Measurements from ENCODE around the gene HOXC4. TPM values are rescaled to one million over a fixed set of nuclear protein-coding genes. Genes with fewer than 3 reads are reported as not detected.
A peak's percentile ranks its signal among the peaks of the same experiment; 100 is the strongest.

HOXC4 gene
- total and polyA plus RNA-seq, 2 experiments from 2014 or later: 2.2 to 3.1 TPM

DNA sequence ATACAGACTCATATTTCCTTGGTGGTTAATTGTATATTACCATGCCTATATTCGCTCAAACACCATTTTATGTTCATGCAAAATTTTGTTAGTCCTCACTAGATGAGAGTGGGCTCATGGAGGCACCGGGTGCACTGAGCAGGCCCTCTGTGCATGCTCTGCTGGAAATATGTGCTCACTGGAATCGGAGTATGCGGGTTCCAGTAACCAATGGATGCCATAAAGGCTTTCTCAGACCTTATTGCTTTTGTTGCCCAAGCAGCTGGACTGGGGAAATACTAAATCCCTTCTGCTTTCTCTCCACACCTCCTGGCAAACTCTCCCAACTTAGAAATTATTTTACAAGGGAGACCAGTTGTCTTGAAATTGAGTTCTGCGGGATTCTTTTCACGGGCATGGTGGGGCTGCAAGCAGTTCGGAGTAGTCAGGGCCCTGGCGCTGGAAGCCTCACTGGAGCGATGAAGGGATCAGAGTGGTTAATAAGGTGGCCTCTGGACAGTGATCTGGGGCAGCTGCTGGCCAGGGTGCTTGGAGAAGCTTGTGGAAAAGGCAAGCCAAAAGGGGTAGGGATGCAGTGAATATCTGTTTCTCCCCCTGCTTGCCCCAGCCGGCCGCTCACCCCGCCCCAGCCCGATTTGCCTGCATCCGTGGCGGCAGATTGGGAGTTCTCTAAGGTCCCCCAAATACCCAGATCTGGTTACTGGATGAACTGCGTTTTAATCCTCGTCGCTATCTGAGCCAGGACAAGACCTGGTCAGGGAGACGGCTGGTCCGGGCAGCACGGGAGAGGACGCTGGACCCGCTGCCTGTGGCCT, 32.8 kb upstream of the HOXC4 start:
- no peaks in the 10 kb centered on the region for H3K9me3 ChIP-seq (ENCODE audit: low read depth)
- DNase-seq: peak; percentile 56
- H3K4me2 ChIP-seq (ENCODE audit: unreplicated experiment): peak overlapping the region; percentile 94
- TF ChIP-seq EZH2phosphoT487 (IDR thresholded peaks at IDR 0.05; ENCODE audit: insufficient read depth, low read depth) (0 out of 2 replicates have a peak, but pooled peaks have one; percentile 33), EZH2 (IDR thresholded peaks at IDR 0.05; ENCODE audit: insufficient read depth, poor library complexity, severe bottlenecking) (no peak)
- no peaks in the 10 kb centered on the region for H3K9me2 ChIP-seq (ENCODE audit: insufficient read depth)
- H3K4me3 ChIP-seq: peak overlapping the region; percentile 78
- H3K27me3 ChIP-seq (replicated peaks; ENCODE audit: insufficient read depth): no peaks in the 10 kb centered on the region
- peaks cover 90% of the 10 kb centered on the region for H3K79me2 ChIP-seq (ENCODE audit: insufficient read depth)
- peak overlapping the region; percentile 50 for H2AFZ ChIP-seq
- H3K36me3 ChIP-seq (ENCODE audit: low read depth): no peaks in the 10 kb centered on the region
- in situ Hi-C loops (cut with MboI): loop anchor here (10.0 kb wide), 1 partner anchor 174 kb away; no protein-coding TSS in a partner anchor
- H3F3A ChIP-seq (ENCODE audit: insufficient read depth): peaks cover 11% of the 10 kb centered on the region; the same call in 1 of the 2 replicates
- WGBS, 2 experiments (ENCODE audit: low coverage in 1 of 2, low lambda C conversion rate in 2 of 2, missing lambda C conversion rate in 2 of 2): 18 to 19% methylated on average over 23 of the region's 23 CpGs
- H3K4me1 ChIP-seq (ENCODE audit: insufficient read depth): peaks cover 58% of the 10 kb centered on the region
- H3K27ac ChIP-seq: peak overlapping the region; percentile 99
- H4K20me1 ChIP-seq (ENCODE audit: insufficient read depth): no peaks in the 10 kb centered on the region
- peak overlapping the region; percentile 97 for H3K9ac ChIP-seq

DNA sequence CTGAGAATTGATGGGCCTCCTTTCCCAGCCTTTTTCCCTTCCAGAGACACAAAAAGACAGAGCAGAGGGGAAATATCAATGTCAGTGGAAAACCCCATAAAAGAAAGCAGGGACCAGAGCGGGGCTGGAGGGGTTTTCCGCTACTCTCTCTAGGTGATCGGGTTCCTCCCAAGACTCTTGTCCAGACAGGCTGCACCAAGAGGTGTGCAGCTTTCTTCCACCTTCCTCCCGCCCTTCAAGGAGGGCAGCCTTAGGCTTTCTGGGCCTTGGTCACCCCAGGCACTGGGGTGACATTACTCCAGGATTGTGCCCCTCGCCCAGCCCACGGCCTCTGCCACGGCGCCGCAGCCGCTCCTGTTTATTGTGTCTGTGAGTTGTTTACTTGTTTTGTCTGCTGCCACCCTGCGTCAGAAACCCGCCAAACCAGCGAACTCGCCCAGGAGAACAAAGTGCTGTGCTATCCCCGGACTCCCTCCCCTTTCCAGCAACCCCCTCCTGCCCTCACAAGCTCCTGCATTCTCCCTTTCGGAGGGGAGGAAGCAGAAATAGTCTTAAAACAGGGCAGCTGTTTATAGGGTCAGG, 32.1 kb upstream of the HOXC4 start:
- DNase-seq: peak; percentile 78
- 6 to 8% methylated on average over 15 to 16 of the region's 16 CpGs for WGBS, 2 experiments (ENCODE audit: low coverage in 1 of 2, low lambda C conversion rate in 2 of 2, missing lambda C conversion rate in 2 of 2)
- no peaks in the 10 kb centered on the region for H3K36me3 ChIP-seq (ENCODE audit: low read depth)
- peak overlapping the region; percentile 94 for H3K4me2 ChIP-seq (ENCODE audit: unreplicated experiment)
- peak overlapping the region; percentile 99 for H3K27ac ChIP-seq
- no peaks in the 10 kb centered on the region for H3K9me3 ChIP-seq (ENCODE audit: low read depth)
- no peaks in the 10 kb centered on the region for H3K9me2 ChIP-seq (ENCODE audit: insufficient read depth)
- H3K27me3 ChIP-seq (replicated peaks; ENCODE audit: insufficient read depth): no peaks in the 10 kb centered on the region
- H3K4me3 ChIP-seq: peak overlapping the region; percentile 78
- no peaks in the 10 kb centered on the region for H4K20me1 ChIP-seq (ENCODE audit: insufficient read depth)
- H3K9ac ChIP-seq: peak overlapping the region; percentile 97
- H3F3A ChIP-seq (ENCODE audit: insufficient read depth): peaks cover 18% of the 10 kb centered on the region; the same call in 1 of the 2 replicates
- peaks cover 62% of the 10 kb centered on the region for H3K4me1 ChIP-seq (ENCODE audit: insufficient read depth)
- in situ Hi-C loops (cut with MboI): loop anchor here (10.0 kb wide), 1 partner anchor 173 kb away; no protein-coding TSS in a partner anchor
- H2AFZ ChIP-seq: peak overlapping the region; percentile 50
- H3K79me2 ChIP-seq (ENCODE audit: insufficient read depth): peaks cover 93% of the 10 kb centered on the region
- TF ChIP-seq EZH2phosphoT487 (IDR thresholded peaks at IDR 0.05; ENCODE audit: insufficient read depth, low read depth) (no peak), EZH2 (IDR thresholded peaks at IDR 0.05; ENCODE audit: insufficient read depth, poor library complexity, severe bottlenecking) (no peak)

DNA sequence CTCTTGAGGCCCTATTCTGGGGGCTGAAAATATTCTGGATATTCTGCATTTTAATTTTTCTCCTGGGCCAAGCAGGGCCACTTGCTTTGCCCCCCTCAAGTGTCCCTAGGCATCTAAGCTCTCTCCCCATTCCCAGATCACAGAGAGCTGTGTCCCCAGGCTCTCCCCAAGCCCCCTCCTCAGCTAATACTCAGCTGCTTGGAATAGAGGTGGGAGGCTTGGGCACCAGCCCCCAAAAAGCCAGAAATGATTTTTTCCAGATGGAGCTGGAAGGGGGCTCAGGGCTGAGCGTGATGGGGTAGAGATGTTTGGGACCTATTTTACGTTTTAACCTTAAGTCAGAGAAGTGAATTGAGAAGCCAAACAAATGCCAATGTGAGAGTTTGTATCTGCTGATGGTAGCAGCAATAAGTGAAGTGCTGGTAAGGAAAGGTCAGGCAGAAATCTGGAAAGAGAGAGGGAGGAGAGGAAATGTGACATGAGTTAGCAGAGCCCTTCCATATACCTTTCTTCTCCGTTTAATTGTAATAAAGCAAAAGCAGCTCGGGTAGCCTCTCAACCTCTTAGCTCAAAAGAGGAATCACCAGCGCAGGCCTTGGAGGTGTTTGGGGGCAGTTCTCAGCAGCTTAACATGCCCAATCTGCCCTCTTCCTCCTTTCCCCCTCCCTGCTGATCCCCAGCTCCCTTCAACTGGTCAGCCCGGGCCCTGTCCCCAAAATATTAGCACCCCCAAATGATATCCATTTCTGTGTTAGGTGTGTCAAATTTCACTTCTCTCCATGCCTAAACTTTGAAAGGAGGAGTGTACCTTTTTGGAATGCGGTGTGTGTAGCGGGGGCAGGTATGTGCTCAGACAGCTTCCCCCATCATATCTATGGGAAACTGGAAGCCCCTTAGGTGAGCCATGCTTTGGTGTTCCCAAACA, 30.4 kb upstream of the HOXC4 start:
- TF ChIP-seq EZH2phosphoT487 (IDR thresholded peaks at IDR 0.05; ENCODE audit: insufficient read depth, low read depth): no peak
- no peak for TF ChIP-seq EZH2 (IDR thresholded peaks at IDR 0.05; ENCODE audit: insufficient read depth, poor library complexity, severe bottlenecking)
- in situ Hi-C loops (cut with MboI): loop anchor here (10.0 kb wide), 1 partner anchor 172 kb away; no protein-coding TSS in a partner anchor
- Histone ChIP-seq H3K4me2 (ENCODE audit: unreplicated experiment) (peak overlapping the region; percentile 94), H3K4me3 (peak overlapping the region; percentile 77), H3K79me2 (ENCODE audit: insufficient read depth) (peaks cover 100% of the 10 kb centered on the region), H2AFZ (peak overlapping the region; percentile 47; the same call in 1 of the 2 replicates), H3K27me3 (replicated peaks; ENCODE audit: insufficient read depth) (no peaks in the 10 kb centered on the region), H3K27ac (peak overlapping the region; percentile 99), H3K9ac (peak overlapping the region; percentile 97), H4K20me1 (ENCODE audit: insufficient read depth) (no peaks in the 10 kb centered on the region), H3K9me2 (ENCODE audit: insufficient read depth) (no peaks in the 10 kb centered on the region), H3K4me1 (ENCODE audit: insufficient read depth) (peaks cover 75% of the 10 kb centered on the region), H3K9me3 (ENCODE audit: low read depth) (no peaks in the 10 kb centered on the region), H3K36me3 (ENCODE audit: low read depth) (no peaks in the 10 kb centered on the region), H3F3A (ENCODE audit: insufficient read depth) (peaks cover 28% of the 10 kb centered on the region; the same call in 1 of the 2 replicates)
- DNase-seq: peak; percentile 41
- 37 to 49% methylated on average over 8 of the region's 8 CpGs for WGBS, 2 experiments (ENCODE audit: low coverage in 1 of 2, low lambda C conversion rate in 2 of 2, missing lambda C conversion rate in 2 of 2)

Data from GM23248 (cell line).